GM18502 (cell line): Measurements from ENCODE around the gene ARHGEF2.
"Not testable (repeated sequence)": the region's sequence is repeated elsewhere in the genome, so short reads cannot be mapped to it uniquely, and the experiment has no call there.

Source experiments
- ATAC-seq: cut with Tn5 transposase; IDR thresholded peaks from one replicate; pipeline ENCODE4 v1.9.1; 2021; ENCODE audit warnings: mild to moderate bottlenecking; ENCODE audit not compliant: unreplicated experiment, poor library complexity

The ARHGEF2 gene

DNA sequence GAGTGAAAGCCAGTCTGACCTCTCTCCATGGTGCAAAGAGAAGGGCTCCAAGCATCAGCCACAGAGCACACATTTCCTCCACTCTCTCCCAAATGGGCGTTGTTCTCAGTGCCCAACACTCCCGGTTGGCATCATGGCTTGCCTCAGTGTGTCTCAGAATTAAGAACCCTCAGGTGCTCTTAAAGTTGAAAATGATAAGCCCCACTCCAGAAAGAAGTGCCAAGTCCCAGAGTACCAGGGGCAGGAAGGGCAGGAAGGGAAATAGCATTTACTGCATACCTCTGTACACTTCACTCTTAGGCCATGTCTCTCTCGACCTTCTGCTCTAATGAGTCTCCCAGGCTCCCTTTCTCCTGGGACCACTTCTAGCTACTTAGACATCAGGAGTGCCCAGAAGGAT lies 15.2 kb upstream of the ARHGEF2 start:
- no peak for ATAC-seq

DNA sequence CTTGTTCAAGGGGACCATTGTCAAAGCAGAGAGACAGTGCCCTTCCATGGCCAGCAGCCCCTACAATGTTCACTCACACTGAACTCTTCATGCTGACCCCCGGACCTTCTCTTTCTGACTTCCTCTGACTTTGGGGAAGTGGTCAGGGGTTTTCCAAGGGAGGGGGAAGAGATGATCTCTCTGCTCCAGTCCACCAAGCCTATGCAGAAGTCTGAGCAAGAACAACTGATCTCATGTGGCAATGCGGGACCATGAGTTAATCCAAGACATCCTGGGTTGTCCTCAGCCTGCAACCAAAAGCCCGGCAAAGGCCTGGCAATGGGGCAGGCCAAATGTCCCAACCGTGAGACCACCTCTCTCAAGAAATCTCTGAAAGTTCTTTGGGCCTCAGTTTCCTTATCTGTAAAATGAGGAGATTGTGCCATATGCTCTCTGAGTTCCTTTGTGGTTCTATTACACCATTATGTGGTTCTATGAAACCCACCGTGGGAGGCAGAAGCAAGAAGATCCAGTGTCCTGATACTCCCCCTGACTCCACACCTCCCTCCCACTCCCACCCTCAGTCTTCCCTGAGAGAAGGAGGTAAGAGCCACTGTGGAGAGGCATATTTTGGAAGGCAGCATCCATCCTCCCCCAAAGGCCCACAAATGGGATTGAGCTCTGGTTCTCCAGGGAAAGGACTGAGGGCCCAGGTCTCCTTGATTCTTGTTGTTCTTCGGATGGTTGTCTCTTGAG lies 11.8 kb upstream of the ARHGEF2 start:
- no peak for ATAC-seq

DNA sequence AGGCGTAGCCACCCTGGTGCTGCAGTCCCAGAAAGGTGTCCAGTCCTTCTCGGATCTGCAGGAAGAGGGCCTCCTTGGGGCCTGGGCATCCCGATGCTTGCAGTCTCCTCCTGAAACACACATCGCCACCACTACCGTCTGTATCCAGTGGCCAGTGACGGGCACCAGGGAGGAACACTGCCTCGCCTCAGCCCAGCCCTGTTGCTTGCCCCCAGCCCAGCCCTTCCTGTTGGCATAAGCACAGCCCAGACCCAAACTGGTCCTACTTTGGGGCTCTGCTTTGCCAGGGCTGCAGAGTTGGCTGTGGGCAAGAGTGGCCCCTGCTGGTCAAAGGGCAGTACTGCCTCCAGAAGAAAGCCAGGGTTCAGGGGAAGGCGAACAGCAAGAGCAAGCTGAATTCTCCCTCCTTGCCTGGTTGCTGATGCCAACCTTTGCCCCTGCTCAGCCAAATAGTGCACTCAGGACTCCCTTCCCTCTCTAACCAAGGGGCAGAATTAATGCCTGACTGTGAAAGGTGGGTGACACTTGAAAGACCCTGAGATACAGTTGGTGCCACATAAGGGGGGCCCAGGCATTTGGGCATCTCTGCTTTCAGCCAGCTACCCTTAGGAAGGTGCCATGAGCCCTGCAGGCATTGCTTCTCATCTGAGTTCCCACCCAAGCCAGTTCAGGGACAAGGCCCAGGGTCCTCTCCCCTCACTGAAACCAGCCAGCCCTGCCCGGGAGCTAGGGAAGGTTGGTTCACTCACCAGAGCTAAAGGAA lies 11.1 kb upstream of the ARHGEF2 start:
- peak; percentile 69 for ATAC-seq

DNA sequence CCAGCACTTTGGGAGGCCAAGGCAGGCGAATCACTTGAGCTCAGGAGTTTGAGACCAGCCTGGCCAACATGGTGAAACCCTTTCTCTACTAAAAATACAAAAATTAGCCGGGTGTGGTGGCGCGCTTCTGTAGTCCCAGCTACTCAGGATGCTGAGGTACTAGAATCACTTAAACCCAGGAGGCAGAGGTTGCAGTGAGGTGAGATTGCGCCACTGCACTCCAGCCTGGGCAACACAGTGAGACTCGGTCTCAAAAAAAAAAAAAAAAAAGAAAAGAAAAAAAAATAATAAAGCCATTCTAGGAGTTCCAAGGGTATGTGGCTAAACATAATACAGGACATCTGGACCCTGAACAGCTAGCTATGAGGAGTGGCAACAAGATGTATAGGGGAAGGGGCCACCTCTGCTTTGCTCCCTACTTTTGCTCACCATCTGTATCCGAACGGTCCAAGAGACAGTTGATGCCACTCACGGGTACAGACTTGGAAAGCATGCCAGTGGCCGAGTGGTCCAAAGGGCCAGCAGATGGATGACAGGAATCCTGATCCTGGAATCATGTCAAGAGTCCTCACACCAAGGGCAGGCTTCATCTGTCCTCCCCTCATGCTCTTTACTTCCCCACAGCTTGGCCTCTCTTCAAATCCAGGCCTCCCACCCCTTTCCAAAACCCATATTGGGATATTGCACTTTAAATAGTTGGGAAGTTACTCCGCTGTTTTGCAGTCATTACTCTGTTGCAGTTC lies 6.7 kb upstream of the ARHGEF2 start:
- not testable (repeated sequence) for ATAC-seq

DNA sequence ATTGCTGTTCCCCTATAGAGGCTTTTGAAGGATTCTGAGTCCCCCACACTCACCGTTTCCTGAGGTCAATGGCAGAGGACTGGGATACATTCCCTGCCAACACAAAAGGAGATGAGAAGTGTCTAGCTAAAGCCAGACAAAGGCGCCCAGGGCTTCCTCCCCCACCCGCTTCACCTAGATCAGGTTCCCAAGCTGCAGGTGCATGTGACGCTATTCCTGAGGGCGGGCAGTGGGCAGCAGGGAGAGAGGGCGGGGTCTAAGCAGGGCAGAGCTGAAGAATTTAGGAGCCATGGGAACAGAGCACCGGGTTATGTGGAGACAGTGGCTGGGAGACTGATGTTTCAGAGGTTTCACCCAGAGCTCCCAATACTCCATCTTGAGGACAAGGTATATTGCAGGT lies 6.0 kb upstream of the ARHGEF2 start:
- ATAC-seq = no peak

DNA sequence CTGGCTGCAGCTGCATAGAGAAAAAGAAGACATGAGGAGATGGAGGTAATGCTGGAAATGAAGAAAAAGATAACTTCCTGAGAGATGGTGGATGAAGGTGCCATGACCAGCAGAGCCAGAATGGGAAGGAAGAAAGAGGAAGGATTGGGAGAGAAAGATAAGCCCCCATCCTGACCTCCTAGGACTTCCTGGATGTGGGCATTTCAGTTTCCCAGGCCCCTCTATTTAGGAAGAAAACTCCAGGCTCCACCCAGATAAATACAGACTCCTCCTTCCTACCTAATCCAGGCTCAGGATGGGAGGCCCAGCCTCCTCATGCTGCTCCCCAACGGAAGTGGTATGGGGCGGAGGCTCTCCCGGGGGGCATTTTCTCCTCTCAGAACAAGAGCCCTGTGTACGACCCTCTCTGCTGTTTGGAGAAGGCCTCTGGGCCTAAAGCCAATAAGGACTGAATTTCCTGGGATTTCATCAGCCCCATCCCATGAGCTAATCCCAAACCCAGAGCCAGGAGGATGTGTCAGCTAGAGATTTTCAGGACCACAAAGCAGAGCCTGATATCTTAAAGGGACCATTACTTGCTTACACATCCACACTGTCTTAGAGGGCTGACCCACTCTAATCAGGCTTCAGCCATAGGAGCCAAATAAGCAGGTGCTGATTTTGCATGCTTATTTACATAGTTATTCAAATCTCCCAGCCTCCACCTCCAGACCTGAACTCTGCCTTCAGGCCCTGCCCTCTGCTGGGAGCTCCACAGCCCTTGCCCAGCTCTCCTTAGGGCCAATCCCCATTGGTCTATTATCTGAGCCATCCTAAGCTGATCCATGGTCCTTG lies 5.1 kb upstream of the ARHGEF2 start:
- ATAC-seq = no peak

DNA sequence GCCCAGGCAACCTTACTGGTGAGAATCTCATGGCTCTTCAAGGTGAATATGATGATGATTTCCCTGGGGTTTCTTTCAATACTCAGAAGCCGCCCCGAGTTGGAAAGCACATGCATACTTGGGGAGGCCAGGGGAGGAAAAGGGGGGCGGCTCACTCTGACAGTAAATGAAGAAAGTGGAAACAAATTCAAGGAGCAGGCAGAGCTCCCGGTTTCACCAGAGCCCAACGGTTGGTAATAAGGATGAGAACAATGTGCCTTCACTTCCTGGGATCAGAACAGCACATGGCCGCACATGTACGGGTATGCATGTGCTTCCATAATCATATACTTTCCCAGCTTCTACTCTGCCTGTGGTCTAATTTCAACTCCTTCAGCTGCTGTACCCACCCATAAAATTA lies 3.8 kb upstream of the ARHGEF2 start:
- no peak for ATAC-seq

DNA sequence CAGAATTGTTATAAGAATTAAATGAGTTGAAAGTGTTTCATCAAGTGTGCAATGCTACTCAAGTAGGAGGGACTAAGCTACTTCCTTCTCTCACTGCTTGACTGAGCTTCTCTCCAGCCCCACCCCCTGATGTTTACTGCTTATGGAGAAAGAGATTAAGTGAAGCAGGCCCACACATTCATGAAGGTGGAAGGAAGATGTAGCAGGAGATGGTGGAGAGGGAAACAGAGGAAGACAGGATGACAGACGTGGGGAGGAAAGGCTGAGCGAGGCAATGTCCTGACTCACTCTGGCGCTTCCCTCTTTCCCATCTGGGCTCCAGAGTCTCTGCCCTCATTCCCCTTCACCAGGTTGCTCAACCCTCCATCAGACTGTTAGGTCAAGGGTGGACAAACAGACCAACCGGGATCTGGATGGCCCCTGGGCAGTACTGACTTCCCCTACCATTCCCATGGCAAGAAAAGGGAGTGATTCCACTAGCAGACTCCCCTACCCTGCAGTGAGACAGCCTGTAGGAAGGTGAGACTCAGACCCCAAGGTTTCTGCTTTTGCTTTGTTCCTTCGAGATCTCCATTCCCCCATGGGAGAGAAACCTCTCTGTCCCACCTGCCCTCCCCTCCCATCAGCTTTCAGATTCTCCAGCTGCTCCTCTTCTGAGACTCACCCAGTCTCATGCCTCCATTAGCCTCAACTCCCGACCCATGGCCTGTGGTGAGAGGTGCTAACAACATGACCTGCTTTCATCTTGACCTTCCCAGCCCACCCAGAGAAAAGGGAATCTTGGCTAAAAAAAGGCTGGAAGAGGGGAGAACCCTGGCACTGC lies 3.1 kb upstream of the ARHGEF2 start:
- ATAC-seq = no peak

DNA sequence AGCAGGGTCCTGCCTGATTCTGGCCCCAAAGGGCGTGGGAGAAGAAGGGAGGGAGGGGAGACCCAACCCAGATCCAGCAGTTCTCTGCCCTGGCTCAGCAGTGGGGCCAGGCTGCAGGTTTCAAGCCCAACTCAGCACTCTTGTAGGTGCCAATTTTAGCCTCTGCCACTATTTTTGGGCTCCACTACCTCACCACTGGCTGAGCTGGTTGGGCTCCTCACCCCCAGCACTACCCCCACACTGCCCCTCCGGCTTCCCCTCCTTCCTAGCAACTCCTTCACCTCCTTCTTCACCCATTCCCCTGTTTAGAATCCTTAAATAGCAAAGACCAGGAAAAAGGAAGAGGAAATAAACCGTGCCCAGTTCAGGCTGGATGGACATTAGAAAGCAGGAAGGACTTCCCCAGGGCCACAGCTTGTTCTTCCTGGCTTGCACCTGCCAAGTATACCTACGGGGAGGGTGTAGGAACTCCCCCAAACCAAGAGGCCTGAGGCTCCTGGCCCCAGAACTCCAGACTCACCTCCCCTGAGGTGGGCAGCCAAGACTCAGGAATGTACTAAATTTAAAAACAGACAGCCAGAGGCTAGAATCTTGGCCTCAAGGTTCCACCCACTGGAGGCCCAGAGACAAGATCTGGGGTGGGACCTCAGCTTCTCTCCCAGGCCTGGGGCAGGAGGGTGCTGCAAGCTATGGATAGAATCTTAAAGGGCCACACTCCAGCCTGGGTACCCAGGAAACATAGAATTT lies 1.4 kb upstream of the ARHGEF2 start:
- ATAC-seq = no peak

DNA sequence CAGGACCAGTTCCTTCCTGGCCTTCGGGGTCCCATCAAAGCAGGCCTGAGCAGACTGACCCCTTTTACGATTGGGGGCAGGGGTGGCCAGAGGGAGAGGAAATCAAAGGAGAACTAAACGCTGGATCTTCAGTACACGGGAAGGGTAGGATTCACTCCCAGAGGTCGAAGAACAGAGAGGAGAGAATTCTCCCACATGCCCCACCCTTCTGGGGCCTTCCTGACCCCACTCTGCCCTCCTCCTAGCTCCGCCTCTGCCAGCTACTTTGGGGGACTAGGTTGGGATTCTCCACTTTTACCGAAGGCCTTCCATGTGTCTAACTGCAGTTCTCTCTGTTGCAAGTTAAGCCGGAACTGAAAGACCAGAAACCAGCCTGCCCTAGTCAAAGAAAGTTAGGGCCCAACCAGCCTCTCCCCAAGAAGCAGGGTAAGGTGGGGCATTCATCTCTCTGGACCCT lies 654 bp upstream of the ARHGEF2 start:
- no peak for ATAC-seq

DNA sequence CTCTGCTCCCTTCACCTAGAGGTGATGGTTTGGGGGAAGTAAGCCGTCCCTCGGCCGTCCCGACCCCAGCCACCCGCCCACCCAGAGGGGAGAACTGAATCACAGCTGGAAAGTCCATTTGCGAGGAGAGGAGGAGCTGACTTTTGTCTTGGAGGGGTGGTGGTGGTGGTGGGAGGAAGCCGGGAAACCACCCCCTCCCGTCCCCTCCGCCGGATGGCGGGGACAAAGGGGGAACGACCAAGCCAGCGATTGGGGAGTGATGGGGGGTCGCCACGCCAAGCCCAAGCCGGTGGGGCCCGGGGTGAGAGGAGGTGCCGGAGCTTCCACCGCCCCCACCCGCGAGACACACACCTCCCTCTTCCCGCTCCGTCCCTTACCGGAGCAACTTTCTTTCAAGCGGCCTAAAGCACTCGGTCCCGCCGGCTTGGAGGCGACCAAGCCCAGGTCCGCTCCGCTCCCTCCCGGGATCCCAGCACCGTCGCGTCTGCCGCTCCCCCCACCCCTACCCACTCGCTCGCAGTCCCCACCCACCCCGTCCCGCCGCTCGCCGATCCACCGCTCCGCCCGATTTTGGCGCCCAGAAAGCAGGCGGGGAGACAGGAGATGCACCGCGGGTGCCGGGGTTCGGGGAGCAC lies 540 bp downstream of the ARHGEF2 start:
- ATAC-seq = no peak

DNA sequence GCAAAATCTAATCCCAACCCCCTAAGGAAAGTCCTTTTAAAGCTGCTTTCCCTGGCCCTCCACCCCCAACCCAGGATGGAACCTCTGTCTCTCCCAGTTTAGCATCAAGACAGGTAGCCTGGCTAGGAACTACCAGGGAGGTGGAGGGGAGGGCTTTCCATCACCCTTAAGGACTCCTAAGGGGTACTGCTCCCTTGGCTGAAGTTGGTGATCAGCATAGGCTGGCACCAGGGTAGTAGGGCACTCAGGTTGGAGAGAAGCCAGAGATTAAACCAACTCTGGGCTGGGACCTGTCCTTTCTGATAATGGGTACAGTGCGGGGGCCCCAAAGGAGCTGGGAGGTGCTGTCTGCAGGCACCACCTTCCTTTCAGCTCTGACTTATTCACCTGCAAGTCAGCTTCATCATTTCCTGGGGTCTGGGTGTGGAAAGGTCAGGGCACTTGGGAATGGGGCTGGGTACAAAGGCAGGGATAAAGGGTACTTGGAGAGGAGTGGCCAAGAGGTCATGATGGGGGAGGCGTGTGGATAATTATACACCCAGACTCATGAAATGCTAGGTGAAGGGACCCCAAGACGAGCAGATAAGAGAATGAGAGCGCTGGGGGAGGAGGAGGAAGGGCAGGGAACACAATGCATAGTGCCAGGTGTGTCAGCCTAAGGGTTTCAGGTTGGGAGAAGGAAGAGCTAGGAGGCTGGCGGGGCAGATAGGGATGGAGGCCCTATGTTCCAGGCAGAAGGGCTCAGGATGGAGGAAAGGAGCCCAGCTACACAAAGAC lies 1.2 kb downstream of the ARHGEF2 start:
- ATAC-seq = no peak

DNA sequence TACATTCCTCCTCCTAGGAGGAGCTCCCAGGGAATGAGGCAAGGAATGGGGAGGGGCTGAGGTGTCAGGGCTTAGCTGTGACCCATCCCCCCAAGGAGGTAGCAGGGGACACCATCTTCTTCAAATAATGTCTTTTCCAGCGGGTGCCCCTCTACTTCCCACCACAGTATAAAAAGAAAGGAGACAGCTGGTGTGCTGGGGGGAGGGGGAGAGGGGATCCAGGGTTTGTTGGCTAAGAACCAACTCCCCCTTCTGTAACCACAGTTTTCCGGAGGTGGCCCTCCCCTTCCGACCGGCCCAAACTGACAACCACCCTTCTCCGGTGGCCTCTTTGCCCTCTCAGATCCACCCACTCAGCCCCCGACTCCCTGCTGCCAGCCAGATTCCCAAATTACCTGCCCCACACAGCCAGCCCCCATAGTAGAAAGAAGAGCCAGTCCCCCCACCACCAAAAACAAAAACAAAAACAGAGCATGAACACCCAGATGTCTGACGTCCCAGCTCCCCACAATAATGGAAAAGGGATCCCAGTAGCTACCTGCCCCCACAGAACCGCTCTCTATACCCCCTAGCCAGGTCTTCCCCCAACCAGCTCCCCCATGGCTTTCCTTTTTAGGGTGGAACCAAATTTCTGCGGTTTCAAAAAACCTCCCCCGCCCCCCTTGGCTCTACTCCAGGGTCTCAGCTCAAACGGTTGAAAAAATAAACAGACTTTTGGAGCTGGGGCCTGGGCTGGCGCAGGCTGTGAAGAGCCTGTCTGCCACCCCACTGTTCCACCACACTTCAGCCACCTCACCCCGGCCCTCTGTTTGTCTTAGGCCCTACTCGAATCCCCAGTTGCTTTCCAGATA lies 2.1 kb downstream of the ARHGEF2 start:
- no peak for ATAC-seq

DNA sequence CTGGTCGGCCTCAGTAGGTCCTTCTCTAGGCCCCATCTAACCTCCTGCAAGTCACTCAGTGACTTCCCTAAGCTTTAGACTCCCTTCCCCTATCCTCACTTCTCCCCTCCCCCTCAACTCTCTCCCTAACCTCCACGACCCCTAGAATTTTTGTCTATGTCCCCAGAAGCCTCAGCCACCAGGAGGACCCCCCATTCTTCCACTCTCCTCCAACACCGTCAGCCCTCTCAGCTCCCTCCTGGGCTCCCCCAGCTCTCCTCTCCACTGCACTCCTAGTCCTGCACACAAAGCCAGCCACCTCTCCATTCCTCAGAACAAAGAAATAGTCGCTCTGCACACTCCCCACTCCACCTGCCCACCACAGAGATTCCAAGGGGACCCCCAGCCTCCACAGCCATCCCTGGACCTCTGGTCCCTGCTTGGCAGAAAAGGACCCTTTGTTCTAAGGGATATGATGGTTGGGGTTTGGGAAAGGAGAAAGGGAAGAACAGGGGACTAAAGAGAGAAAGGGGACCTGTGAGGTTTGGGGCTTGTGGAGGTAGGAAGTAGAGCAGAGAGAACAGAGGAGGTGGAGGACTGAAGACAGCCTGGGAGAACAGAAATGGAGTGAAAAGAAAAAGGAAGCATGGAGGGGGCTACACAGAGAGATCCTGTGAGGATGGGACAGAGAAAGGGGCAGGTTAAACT lies 2.8 kb downstream of the ARHGEF2 start:
- ATAC-seq = no peak

DNA sequence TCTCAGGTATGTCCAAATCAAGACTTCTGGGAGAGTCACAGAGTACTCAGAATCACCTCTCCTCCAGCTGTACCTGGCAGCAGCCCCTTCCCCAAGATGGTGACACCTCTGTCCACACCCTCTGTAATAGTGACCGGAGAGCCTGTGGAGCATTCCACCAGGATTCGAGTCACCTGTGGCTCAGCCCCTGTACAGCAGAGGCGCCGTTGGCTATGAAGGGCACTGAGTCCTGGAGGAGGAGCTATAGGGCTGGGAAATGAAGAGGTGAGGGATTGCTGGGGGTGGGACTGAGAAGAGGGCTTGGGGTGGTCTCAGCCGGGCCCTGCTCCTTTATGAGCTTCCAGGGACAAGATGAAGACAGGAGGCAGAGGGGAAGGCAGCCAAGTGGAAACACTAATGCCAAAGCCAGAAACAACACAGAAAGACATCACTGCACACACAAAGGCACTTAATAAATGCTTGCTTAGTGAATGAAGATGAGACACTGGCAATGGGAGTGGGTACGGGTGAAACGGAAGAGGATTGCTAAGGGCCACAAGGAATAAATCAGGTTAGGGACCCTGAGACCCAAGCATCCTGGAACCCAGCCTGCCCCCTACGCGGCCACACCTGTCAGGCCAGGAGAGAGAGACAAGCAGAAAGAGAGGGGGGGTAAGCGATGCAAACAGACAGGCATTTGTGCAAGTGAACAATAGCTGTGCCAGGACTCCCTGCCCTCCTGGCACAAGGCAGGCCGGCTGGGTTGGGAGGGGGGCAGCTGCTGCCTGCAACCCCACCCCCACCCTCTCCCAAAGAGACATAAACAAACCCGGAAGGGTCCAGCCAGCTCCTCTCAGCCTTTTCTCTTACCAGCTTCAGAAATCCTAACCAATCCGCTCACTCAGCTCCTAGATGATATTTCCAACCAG lies 3.9 kb downstream of the ARHGEF2 start:
- ATAC-seq = no peak
